ENCODE data around the gene TCOF1. TPM values are rescaled to one million over a fixed set of nuclear protein-coding genes. Genes with fewer than 3 reads are reported as not detected.
A peak's percentile ranks its signal among the peaks of the same experiment; 100 is the strongest.
"Not testable (repeated sequence)": the region's sequence is repeated elsewhere in the genome, so short reads cannot be mapped to it uniquely, and the experiment has no call there.

TCOF1 gene
- total RNA-seq, 1 donor: 21.7 TPM

- peak overlapping the region; percentile 97 for H3K4me3 ChIP-seq (ENCODE audit: low read length)
- H3K27me3 ChIP-seq (ENCODE audit: insufficient read depth, low read length): no peaks in the 10 kb centered on the region
- no peaks in the 10 kb centered on the region for H3K9me3 ChIP-seq (ENCODE audit: low read depth, low read length)
- peaks cover 53% of the 10 kb centered on the region for H3K4me1 ChIP-seq (ENCODE audit: insufficient read depth, low read length)
Observed at GRCh38 chr5:150408231-150408943, 50.9 kb downstream of the TCOF1 start.

DNA sequence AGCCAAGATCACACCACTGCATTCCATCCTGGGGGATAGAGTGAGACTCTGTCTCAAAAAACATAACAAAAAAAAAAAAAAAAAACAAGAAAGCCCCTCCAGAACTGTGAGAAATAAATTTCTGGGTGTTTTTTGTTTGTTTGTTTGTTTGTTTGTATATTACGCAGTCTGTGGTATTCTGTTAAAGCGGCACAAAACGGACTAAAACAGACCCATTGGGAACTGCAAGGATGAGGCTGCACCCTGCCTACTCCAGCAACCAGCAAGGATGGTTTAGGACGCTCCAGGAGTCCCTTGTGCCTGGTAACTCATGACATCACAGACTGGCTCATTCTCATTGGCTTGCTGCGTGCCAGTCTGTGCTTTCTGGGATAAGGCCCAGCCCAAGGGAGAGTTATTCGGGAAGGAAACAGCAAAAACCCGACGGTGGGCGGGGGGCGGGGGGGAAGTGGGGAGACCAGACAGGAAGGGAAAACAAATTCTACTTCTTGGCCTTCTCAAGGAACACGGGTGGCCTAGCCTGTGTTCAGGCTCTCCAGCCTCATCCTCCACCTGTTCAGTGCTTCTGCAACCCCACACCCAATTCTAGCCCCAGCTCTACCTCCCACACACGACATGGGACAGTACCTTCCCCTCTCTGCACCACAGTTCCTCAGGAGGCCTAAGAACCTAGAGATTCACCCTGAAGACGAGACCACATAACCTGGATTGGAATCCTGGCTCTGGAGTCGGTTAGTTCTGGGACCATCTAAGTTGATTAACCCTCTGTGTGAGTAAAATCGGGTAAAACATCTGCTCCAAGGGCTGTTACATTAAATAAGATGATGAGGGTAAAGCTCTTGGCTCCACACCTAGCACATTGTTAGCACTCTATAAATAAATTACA is 52.4 kb downstream of the TCOF1 start:
- H3K9me3 ChIP-seq (ENCODE audit: low read depth, low read length): no peaks in the 10 kb centered on the region
- peak overlapping the region; percentile 97 for H3K4me3 ChIP-seq (ENCODE audit: low read length)
- peaks cover 66% of the 10 kb centered on the region for H3K4me1 ChIP-seq (ENCODE audit: insufficient read depth, low read length)
- H3K27me3 ChIP-seq (ENCODE audit: insufficient read depth, low read length): no peaks in the 10 kb centered on the region

- H3K4me1 ChIP-seq (ENCODE audit: insufficient read depth, low read length): peaks cover 72% of the 10 kb centered on the region
Observed at GRCh38 chr5:150410524-150411244, 53.2 kb downstream of the TCOF1 start.

GRCh38 chr5:150411245-150411979 is 53.9 kb downstream of the TCOF1 start:
- Histone ChIP-seq H3K9me3 (ENCODE audit: low read depth, low read length) (no peaks in the 10 kb centered on the region), H3K4me3 (ENCODE audit: low read length) (peak overlapping the region; percentile 97), H3K27me3 (ENCODE audit: insufficient read depth, low read length) (no peaks in the 10 kb centered on the region), H3K4me1 (ENCODE audit: insufficient read depth, low read length) (peaks cover 72% of the 10 kb centered on the region)

More at GRCh38 chr5:150410524-150411244, 53.2 kb downstream of the TCOF1 start:
- H3K9me3 ChIP-seq (ENCODE audit: low read depth, low read length): no peaks in the 10 kb centered on the region
- peak overlapping the region; percentile 97 for H3K4me3 ChIP-seq (ENCODE audit: low read length)
- H3K27me3 ChIP-seq (ENCODE audit: insufficient read depth, low read length): no peaks in the 10 kb centered on the region

DNA sequence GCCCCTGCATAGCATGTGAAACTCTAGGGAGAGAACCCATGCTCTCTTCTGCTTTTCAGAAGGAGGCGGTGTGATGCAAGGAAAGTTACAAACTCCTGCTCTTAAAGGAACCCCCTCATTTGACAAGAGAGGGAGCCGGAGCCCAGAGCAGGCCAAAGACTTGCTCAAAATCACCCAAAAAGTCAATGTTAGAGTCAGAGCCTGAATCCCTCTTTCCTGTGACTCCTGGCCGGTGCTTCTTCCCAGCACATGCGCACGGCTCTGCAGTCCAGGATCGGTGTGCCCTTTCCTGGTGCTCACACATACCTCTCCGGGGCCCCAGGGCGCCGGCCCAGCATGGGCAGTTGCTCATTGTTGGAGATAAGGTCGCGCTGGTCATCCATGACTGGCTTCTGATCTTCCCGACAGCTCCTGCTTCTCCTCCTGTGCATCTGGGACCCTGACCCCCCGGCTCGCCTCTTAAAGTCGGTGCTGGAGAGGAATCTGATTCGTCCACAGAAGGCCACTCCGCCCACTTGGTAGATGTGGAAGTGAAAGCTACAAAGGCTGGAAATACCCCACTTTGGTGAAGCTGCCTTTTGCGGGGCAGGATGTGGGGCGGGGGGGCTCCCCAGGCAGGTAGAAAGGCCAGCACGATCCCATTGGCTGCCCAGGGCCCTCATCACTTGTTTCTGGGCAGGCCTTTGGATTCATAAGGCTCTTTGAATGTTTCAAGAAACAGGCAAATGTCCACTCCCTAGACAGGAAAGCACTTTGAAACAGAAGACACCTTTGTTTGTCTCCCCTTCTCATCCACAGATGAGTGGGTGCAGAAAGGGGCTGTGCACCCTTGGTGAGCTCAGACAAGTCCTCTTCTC is 55.0 kb downstream of the TCOF1 start, which contains the start of gene CD74:
TSS of gene CD74 (minus strand) at position 592 of the 857 bp plus-strand sequence. CDS start at position 431, 161 bp downstream.
- H3K4me1 ChIP-seq (ENCODE audit: insufficient read depth, low read length): peaks cover 68% of the 10 kb centered on the region
- H3K4me3 ChIP-seq (ENCODE audit: low read length): peak within 1 kb of the TSS; percentile 97
- H3K9me3 ChIP-seq (ENCODE audit: low read depth, low read length): no peaks in the 10 kb centered on the region

GRCh38 chr5:150413176-150413901 is 55.8 kb downstream of the TCOF1 start:
- no peaks in the 10 kb centered on the region for H3K27me3 ChIP-seq (ENCODE audit: insufficient read depth, low read length)
- H3K9me3 ChIP-seq (ENCODE audit: low read depth, low read length): no peaks in the 10 kb centered on the region
- H3K4me1 ChIP-seq (ENCODE audit: insufficient read depth, low read length): peaks cover 66% of the 10 kb centered on the region
- peak overlapping the region; percentile 97 for H3K4me3 ChIP-seq (ENCODE audit: low read length)

More for the DNA sequence above, 55.0 kb downstream of the TCOF1 start, which contains the start of gene CD74:
- no peaks in the 10 kb centered on the region for H3K27me3 ChIP-seq (ENCODE audit: insufficient read depth, low read length)

GRCh38 chr5:150413902-150414790 is 56.6 kb downstream of the TCOF1 start:
- not testable (repeated sequence) for H3K27me3 ChIP-seq (ENCODE audit: insufficient read depth, low read length); H3K4me3 ChIP-seq (ENCODE audit: low read length); H3K9me3 ChIP-seq (ENCODE audit: low read depth, low read length)
- peaks cover 58% of the 10 kb centered on the region for H3K4me1 ChIP-seq (ENCODE audit: insufficient read depth, low read length)

DNA sequence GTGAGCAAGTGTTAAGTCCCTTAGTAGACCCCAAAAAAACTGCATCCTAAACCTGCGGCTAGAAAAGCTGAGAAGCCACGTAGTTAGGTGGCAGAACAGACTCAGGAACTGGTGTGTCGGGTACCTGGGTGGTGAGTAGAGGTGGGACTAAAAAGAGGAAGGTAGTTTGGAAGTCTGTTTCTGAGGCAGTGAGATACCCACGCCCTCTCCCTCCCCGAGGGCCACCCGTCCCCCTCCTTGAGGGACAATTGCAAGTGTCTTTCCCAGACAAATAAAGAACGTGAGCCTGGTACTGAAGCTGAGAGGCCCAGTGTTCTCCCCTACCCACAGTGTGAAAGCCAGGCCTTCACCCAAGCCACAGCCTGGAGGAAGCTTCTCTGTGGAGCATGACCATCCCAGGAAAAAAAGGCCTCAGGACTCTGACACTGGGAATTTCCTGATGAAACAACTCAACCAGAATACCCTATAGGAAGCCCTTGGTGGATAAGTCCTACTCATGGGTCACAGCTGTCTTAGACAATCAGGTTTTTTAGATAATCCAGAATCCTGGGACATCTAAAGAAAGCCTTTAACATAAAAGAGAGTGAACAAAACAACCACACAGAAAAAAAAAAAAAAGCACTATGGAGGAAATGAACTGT is 62.3 kb downstream of the TCOF1 start:
- peaks cover 20% of the 10 kb centered on the region for H3K4me1 ChIP-seq (ENCODE audit: insufficient read depth, low read length)
- H3K4me3 ChIP-seq (ENCODE audit: low read length): no peak overlapping the region
- no peaks in the 10 kb centered on the region for H3K27me3 ChIP-seq (ENCODE audit: insufficient read depth, low read length)

GRCh38 chr5:150422075-150422474 is 64.6 kb downstream of the TCOF1 start:
- Histone ChIP-seq H3K27me3 (ENCODE audit: insufficient read depth, low read length) (no peaks in the 10 kb centered on the region), H3K9me3 (ENCODE audit: low read depth, low read length) (no peaks in the 10 kb centered on the region), H3K4me1 (ENCODE audit: insufficient read depth, low read length) (peaks cover 14% of the 10 kb centered on the region), H3K4me3 (ENCODE audit: low read length) (no peak overlapping the region)

More for the DNA sequence above, 62.3 kb downstream of the TCOF1 start:
- H3K9me3 ChIP-seq (ENCODE audit: low read depth, low read length): no peaks in the 10 kb centered on the region

- peaks cover 14% of the 10 kb centered on the region for H3K4me1 ChIP-seq (ENCODE audit: insufficient read depth, low read length)
- H3K27me3 ChIP-seq (ENCODE audit: insufficient read depth, low read length): no peaks in the 10 kb centered on the region
- no peak overlapping the region for H3K4me3 ChIP-seq (ENCODE audit: low read length)
- H3K9me3 ChIP-seq (ENCODE audit: low read depth, low read length): no peaks in the 10 kb centered on the region
Observed at GRCh38 chr5:150422758-150423157, 65.3 kb downstream of the TCOF1 start.

DNA sequence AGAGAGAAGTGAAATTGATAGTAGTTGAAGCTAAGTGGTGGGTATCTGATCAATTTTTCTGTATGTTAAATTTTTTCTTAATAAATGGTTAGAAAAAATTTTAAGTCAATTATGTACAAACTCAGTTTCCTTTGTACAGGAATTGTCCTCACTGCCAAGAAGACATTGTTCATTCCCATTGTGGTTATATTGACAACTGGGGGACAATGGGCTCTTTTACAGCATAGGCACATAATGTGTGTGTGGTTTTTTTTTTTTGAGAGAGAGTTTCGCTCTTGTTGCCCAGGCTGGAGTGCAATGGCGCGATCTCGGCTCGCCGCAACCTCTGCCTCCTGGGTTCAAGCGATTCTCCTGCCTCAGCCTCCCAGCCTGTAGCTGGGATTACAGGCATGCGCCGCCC is 68.7 kb downstream of the TCOF1 start:
- H3K9me3 ChIP-seq (ENCODE audit: low read depth, low read length); H3K4me3 ChIP-seq (ENCODE audit: low read length); H3K27me3 ChIP-seq (ENCODE audit: insufficient read depth, low read length): not testable (repeated sequence)
- H3K4me1 ChIP-seq (ENCODE audit: insufficient read depth, low read length): peaks cover 11% of the 10 kb centered on the region
